Measurements from ENCODE around the gene GABRG3. TPM values are rescaled to one million over a fixed set of nuclear protein-coding genes. Genes with fewer than 3 reads are reported as not detected.

GABRG3 gene
- total RNA-seq, 4 donors from 2014 or later: not detected

GRCh38 chr15:27064080-27064479 is 93.1 kb downstream of the GABRG3 start:
- no peaks in the 10 kb centered on the region for H3K36me3 ChIP-seq
- no peaks in the 10 kb centered on the region for H3K27me3 ChIP-seq
- 97% methylated on average over 12 of the region's 12 CpGs for WGBS
- intact Hi-C loops (cut with DNase I): no loop called here
- no peak overlapping the region for H3K4me3 ChIP-seq
- peaks cover 0 to 22% (median 18%) of the 10 kb centered on the region in 4 donors for H3K9me3 ChIP-seq
- TF ChIP-seq EP300 (IDR thresholded peaks at IDR 0.05) (no peak), POLR2AphosphoS5 (IDR thresholded peaks at IDR 0.05) (no peak), POLR2A (IDR thresholded peaks at IDR 0.05; ENCODE audit: low read depth) (no peak), CTCF (IDR thresholded peaks at IDR 0.05) (no peak)
- no peak for DNase-seq (ENCODE audit: extremely low spot score)
- no peak overlapping the region for H3K27ac ChIP-seq (replicated peaks in 1 of 4)
- H3K4me1 ChIP-seq: no peaks in the 10 kb centered on the region

GRCh38 chr15:27065151-27065550 is 94.2 kb downstream of the GABRG3 start:
- Histone ChIP-seq H3K4me3 (no peak overlapping the region), H3K4me1 (no peaks in the 10 kb centered on the region), H3K27ac (replicated peaks in 1 of 4) (no peak overlapping the region), H3K27me3 (no peaks in the 10 kb centered on the region), H3K36me3 (no peaks in the 10 kb centered on the region), H3K9me3 (peaks cover 0 to 24% (median 20%) of the 10 kb centered on the region in 4 donors)
- intact Hi-C loops (cut with DNase I): no loop called here
- 54% methylated on average over 7 of the region's 7 CpGs for WGBS
- DNase-seq (ENCODE audit: extremely low spot score): no peak
- TF ChIP-seq POLR2AphosphoS5 (IDR thresholded peaks at IDR 0.05) (no peak), POLR2A (IDR thresholded peaks at IDR 0.05; ENCODE audit: low read depth) (no peak), EP300 (IDR thresholded peaks at IDR 0.05) (no peak), CTCF (IDR thresholded peaks at IDR 0.05) (no peak)

- no peak for TF ChIP-seq POLR2AphosphoS5 (IDR thresholded peaks at IDR 0.05)
- no peak for TF ChIP-seq POLR2A (IDR thresholded peaks at IDR 0.05; ENCODE audit: low read depth)
- no peak for TF ChIP-seq EP300 (IDR thresholded peaks at IDR 0.05)
- no peak for TF ChIP-seq CTCF (IDR thresholded peaks at IDR 0.05)
- H3K36me3 ChIP-seq: no peaks in the 10 kb centered on the region
- intact Hi-C loops (cut with DNase I): no loop called here
- H3K4me3 ChIP-seq: no peak overlapping the region
- no peak overlapping the region for H3K27ac ChIP-seq (replicated peaks in 1 of 4)
- no peaks in the 10 kb centered on the region for H3K4me1 ChIP-seq
- no peaks in the 10 kb centered on the region for H3K27me3 ChIP-seq
- no peak for DNase-seq (ENCODE audit: extremely low spot score)
- 57% methylated on average over 4 of the region's 4 CpGs for WGBS
- peaks cover 0 to 24% (median 20%) of the 10 kb centered on the region in 4 donors for H3K9me3 ChIP-seq
These were observed 94.8 kb downstream of the GABRG3 start for GRCh38 chr15:27065785-27066184.

GRCh38 chr15:27066446-27066845 is 95.5 kb downstream of the GABRG3 start:
- TF ChIP-seq CTCF (IDR thresholded peaks at IDR 0.05) (no peak), EP300 (IDR thresholded peaks at IDR 0.05) (no peak), POLR2AphosphoS5 (IDR thresholded peaks at IDR 0.05) (no peak), POLR2A (IDR thresholded peaks at IDR 0.05; ENCODE audit: low read depth) (no peak)
- Histone ChIP-seq H3K36me3 (no peaks in the 10 kb centered on the region), H3K9me3 (peaks cover 0 to 24% (median 20%) of the 10 kb centered on the region in 4 donors), H3K4me1 (no peaks in the 10 kb centered on the region), H3K4me3 (no peak overlapping the region), H3K27me3 (no peaks in the 10 kb centered on the region), H3K27ac (replicated peaks in 1 of 4) (no peak overlapping the region)
- intact Hi-C loops (cut with DNase I): no loop called here
- 85% methylated on average over 2 of the region's 2 CpGs for WGBS
- DNase-seq (ENCODE audit: extremely low spot score): no peak

GRCh38 chr15:27067175-27067574 is 96.2 kb downstream of the GABRG3 start:
- DNase-seq (ENCODE audit: extremely low spot score): no peak
- WGBS: 95% methylated on average over 11 of the region's 12 CpGs
- no peak for TF ChIP-seq EP300 (IDR thresholded peaks at IDR 0.05)
- TF ChIP-seq CTCF (IDR thresholded peaks at IDR 0.05): no peak
- TF ChIP-seq POLR2AphosphoS5 (IDR thresholded peaks at IDR 0.05): no peak
- TF ChIP-seq POLR2A (IDR thresholded peaks at IDR 0.05; ENCODE audit: low read depth): no peak
- Histone ChIP-seq H3K27ac (replicated peaks in 1 of 4) (no peak overlapping the region), H3K4me3 (no peak overlapping the region), H3K9me3 (peaks cover 0 to 24% (median 20%) of the 10 kb centered on the region in 4 donors), H3K36me3 (no peaks in the 10 kb centered on the region), H3K4me1 (no peaks in the 10 kb centered on the region), H3K27me3 (no peaks in the 10 kb centered on the region)
- intact Hi-C loops (cut with DNase I): no loop called here
